ENCODE results near the gene PROM1.

PROM1 gene

GRCh38 chr4:16027114-16027513 is 56.7 kb downstream of the PROM1 start:
- DNase-seq (ENCODE audit: low read depth), result no peak

GRCh38 chr4:16026160-16026761 is 57.6 kb downstream of the PROM1 start:
- DNase-seq (ENCODE audit: low read depth), result no peak

- no peak for DNase-seq (ENCODE audit: low read depth)
These were observed 58.6 kb downstream of the PROM1 start for GRCh38 chr4:16025268-16025667.

- no peak for DNase-seq (ENCODE audit: low read depth)
These were observed 59.9 kb downstream of the PROM1 start for GRCh38 chr4:16023776-16024408.

- DNase-seq (ENCODE audit: low read depth), result no peak
These were observed 61.8 kb downstream of the PROM1 start for GRCh38 chr4:16021804-16022560.

GRCh38 chr4:16019649-16020048 is 64.2 kb downstream of the PROM1 start:
- DNase-seq (ENCODE audit: low read depth), result no peak

GRCh38 chr4:16018841-16019240 is 65.0 kb downstream of the PROM1 start:
- no peak for DNase-seq (ENCODE audit: low read depth)

- DNase-seq (ENCODE audit: low read depth), result no peak
These were observed 65.7 kb downstream of the PROM1 start for GRCh38 chr4:16018061-16018676.

- no peak for DNase-seq (ENCODE audit: low read depth)
These were observed 67.3 kb downstream of the PROM1 start for GRCh38 chr4:16016536-16016935.

GRCh38 chr4:16011173-16011572 is 72.7 kb downstream of the PROM1 start:
- no peak for DNase-seq (ENCODE audit: low read depth)

GRCh38 chr4:16009153-16009552 is 74.7 kb downstream of the PROM1 start:
- DNase-seq (ENCODE audit: low read depth), result no peak

- no peak for DNase-seq (ENCODE audit: low read depth)
These were observed 76.2 kb downstream of the PROM1 start for GRCh38 chr4:16007471-16008095.

GRCh38 chr4:16006771-16007446 is 76.9 kb downstream of the PROM1 start:
- no peak for DNase-seq (ENCODE audit: low read depth)

- no peak for DNase-seq (ENCODE audit: low read depth)
These were observed 78.1 kb downstream of the PROM1 start for GRCh38 chr4:16005676-16006075.

GRCh38 chr4:16001484-16001858 is 82.4 kb downstream of the PROM1 start:
- no peak for DNase-seq (ENCODE audit: low read depth)

GRCh38 chr4:16000708-16001483 is 82.9 kb downstream of the PROM1 start:
- DNase-seq (ENCODE audit: low read depth), result no peak

GRCh38 chr4:15996773-15997172 is 87.0 kb downstream of the PROM1 start:
- no peak for DNase-seq (ENCODE audit: low read depth)

- DNase-seq (ENCODE audit: low read depth), result no peak
These were observed 88.0 kb downstream of the PROM1 start for GRCh38 chr4:15995826-15996225.

- DNase-seq (ENCODE audit: low read depth), result no peak
These were observed 91.7 kb downstream of the PROM1 start for GRCh38 chr4:15992167-15992485.

GRCh38 chr4:15990570-15991285 is 93.1 kb downstream of the PROM1 start:
- DNase-seq (ENCODE audit: low read depth), result no peak

- DNase-seq (ENCODE audit: low read depth), result no peak
These were observed 94.4 kb downstream of the PROM1 start for GRCh38 chr4:15989424-15989823.

Measured in T-helper 22 cell (primary cell).